Sigmoid colon (tissue), 7 donors: ENCODE data around the gene OSBP. TPM values are rescaled to one million over a fixed set of nuclear protein-coding genes. Genes with fewer than 3 reads are reported as not detected.

Experiments
- DNase-seq: peaks from one replicate; pipeline ENCODE4 v3.0.0-alpha.2; 2019
- H3K27ac ChIP-seq, 4 donors: fragments of 200-600 bp; sonication (generic); one replicate each; pipeline ENCODE4 v1.5.1; 2016 to 2019; ENCODE audit warnings: mild to moderate bottlenecking in 1 of 4
- H3K27me3 ChIP-seq, 3 donors: fragments of 200-600 bp; sonication (generic); one replicate each; pipeline ENCODE4 v1.5.1; 2019; ENCODE audit warnings: mild to moderate bottlenecking in 1 of 3
- H3K36me3 ChIP-seq, 4 donors: fragments of 200-600 bp; sonication (generic); one replicate each; pipeline ENCODE4 v1.5.1; 2016 to 2019
- H3K4me1 ChIP-seq, 4 donors: fragments of 200-600 bp; sonication (generic); one replicate each; pipeline ENCODE4 v1.5.1; 2017 to 2019
- H3K4me3 ChIP-seq, 4 donors: fragments of 200-600 bp; sonication (generic); one replicate each; pipeline ENCODE4 v1.5.1; 2017 to 2019; ENCODE audit warnings: mild to moderate bottlenecking in 2 of 4, moderate library complexity in 1 of 4
- H3K9me3 ChIP-seq, 4 donors: fragments of 200-600 bp in 3 of 4; sonication (generic) in 3 of 4; one replicate each; pipeline versions ENCODE4 v1.5.1 to v1.6.1; 2013 to 2019
- CTCF ChIP-seq, 4 experiments: fragments of 450-650 bp in 3 of 4; fragments of 200-600 bp in 1 of 4; IDR thresholded peaks; one replicate each; pipeline ENCODE4 v1.5.1; 2016 to 2019; ENCODE audit warnings: antibody characterized with exemption in 4 of 4, mild to moderate bottlenecking in 3 of 4, moderate library complexity in 2 of 4
- EP300 ChIP-seq, 4 donors: sonication (generic); formaldehyde crosslinking; IDR thresholded peaks; one replicate each; pipeline ENCODE4 v1.6.1; 2017; ENCODE audit warnings: antibody characterized with exemption in 4 of 4
- POLR2A ChIP-seq, 2 donors: fragments of 450-650 bp; IDR thresholded peaks; one replicate each; pipeline ENCODE4 v1.6.1; 2016; ENCODE audit warnings: antibody characterized with exemption in 2 of 2, mild to moderate bottlenecking in 2 of 2, moderate library complexity in 2 of 2
- POLR2AphosphoS5 ChIP-seq, 4 donors: sonication (generic); formaldehyde crosslinking; IDR thresholded peaks; one replicate each; pipeline ENCODE4 v1.6.1; 2017; ENCODE audit warnings: antibody characterized with exemption in 4 of 4
- WGBS, 2 donors: extraction: QIAGEN DNeasy Blood & Tissue Kit; methylation state at CpG; one replicate each; pipeline ENCODE4 v1.1.7; 2013; 5-methylcytosine and 5-hydroxymethylcytosine counted together
- intact Hi-C: fragments of 100-400 bp; cut with DNase I; formaldehyde crosslinking; loops from one replicate; pipeline ENCODE4 v1.15.1; 2023
- polyA plus RNA-seq, 3 donors: library from polyadenylated mRNA; stranded (reverse); fragments of 200-250 nt; gene quantifications; one replicate each; pipeline ENCODE4 v1.2.3, GENCODE V29; 2013
- total RNA-seq, 4 donors: library from RNA; depleted of rRNA; stranded (reverse); fragments of >200 nt; gene quantifications; one replicate each; pipeline ENCODE4 v1.1.0, GENCODE V29; 2016
- donor health status: healthy with polysubstance abuse.
- donor health status: Bipolar disorder and iron deficiency.
- donor health status: healthy.

Gene OSBP
- total and polyA plus RNA-seq, 7 donors: 16.2 to 41.5 (median 27.5) TPM

GRCh38 chr11:59582006-59582405, 33.6 kb downstream of the OSBP start:
- 93 to 98% methylated on average over 1 of the region's 1 CpG for WGBS, 2 donors
- Histone ChIP-seq H3K27ac (no peak overlapping the region), H3K36me3 (peaks cover 16 to 91% (median 46%) of the 10 kb centered on the region in 4 donors), H3K4me3 (no peak overlapping the region), H3K9me3 (peaks cover 0 to 2% (median 0%) of the 10 kb centered on the region in 4 donors), H3K27me3 (no peaks in the 10 kb centered on the region), H3K4me1 (no peaks in the 10 kb centered on the region)
- DNase-seq: no peak
- intact Hi-C loops: no loop called here
- TF ChIP-seq EP300 (IDR thresholded peaks at IDR 0.05) (no peak), CTCF (IDR thresholded peaks at IDR 0.05) (no peak), POLR2A (IDR thresholded peaks at IDR 0.05) (no peak), POLR2AphosphoS5 (IDR thresholded peaks at IDR 0.05) (no peak)

GRCh38 chr11:59578369-59578768, 37.2 kb downstream of the OSBP start:
- TF ChIP-seq POLR2A (IDR thresholded peaks at IDR 0.05): no peak
- TF ChIP-seq POLR2AphosphoS5 (IDR thresholded peaks at IDR 0.05): no peak
- TF ChIP-seq EP300 (IDR thresholded peaks at IDR 0.05): no peak
- TF ChIP-seq CTCF (IDR thresholded peaks at IDR 0.05): no peak
- Histone ChIP-seq H3K4me3 (no peak overlapping the region), H3K4me1 (peaks cover 0 to 22% (median 13%) of the 10 kb centered on the region in 4 donors), H3K36me3 (peaks cover 6 to 79% (median 48%) of the 10 kb centered on the region in 4 donors), H3K27ac (no peak overlapping the region), H3K27me3 (no peaks in the 10 kb centered on the region), H3K9me3 (no peaks in the 10 kb centered on the region)
- no peak for DNase-seq
- intact Hi-C loops: loop anchor here (5.0 kb wide), 1 partner anchor 34 kb away; no protein-coding TSS in a partner anchor
- WGBS, 2 donors: 94 to 98% methylated on average over 1 of the region's 1 CpG

GRCh38 chr11:59575505-59575904, 40.1 kb downstream of the OSBP start:
- peak overlapping the region in 3 of 4 donors; percentile 59 to 72 (median 63) for H3K27ac ChIP-seq
- H3K9me3 ChIP-seq: no peaks in the 10 kb centered on the region
- intact Hi-C loops: loop anchor here (5.0 kb wide), 1 partner anchor 37 kb away; no protein-coding TSS in a partner anchor
- H3K4me1 ChIP-seq: peaks cover 0 to 22% (median 13%) of the 10 kb centered on the region in 4 donors
- 95 to 100% methylated on average over 1 of the region's 1 CpG for WGBS, 2 donors
- H3K36me3 ChIP-seq: peaks cover 6 to 52% (median 36%) of the 10 kb centered on the region in 4 donors
- H3K27me3 ChIP-seq: no peaks in the 10 kb centered on the region
- no peak for DNase-seq
- no peak overlapping the region for H3K4me3 ChIP-seq
- TF ChIP-seq POLR2A (IDR thresholded peaks at IDR 0.05) (no peak), POLR2AphosphoS5 (IDR thresholded peaks at IDR 0.05) (no peak), CTCF (IDR thresholded peaks at IDR 0.05) (no peak), EP300 (IDR thresholded peaks at IDR 0.05) (no peak)

GRCh38 chr11:59574932-59575502, 40.6 kb downstream of the OSBP start:
- Histone ChIP-seq H3K27ac (peak overlapping the region in 3 of 4 donors; percentile 59 to 72 (median 63)), H3K36me3 (peaks cover 6 to 47% (median 31%) of the 10 kb centered on the region in 4 donors), H3K4me1 (peaks cover 0 to 22% (median 13%) of the 10 kb centered on the region in 4 donors), H3K4me3 (no peak overlapping the region), H3K27me3 (no peaks in the 10 kb centered on the region), H3K9me3 (no peaks in the 10 kb centered on the region)
- DNase-seq: no peak
- peak; percentile 10 to 77 (median 47) for TF ChIP-seq POLR2AphosphoS5 (IDR thresholded peaks at IDR 0.05)
- TF ChIP-seq CTCF (IDR thresholded peaks at IDR 0.05): no peak
- intact Hi-C loops: loop anchor here (5.0 kb wide), 1 partner anchor 37 kb away; no protein-coding TSS in a partner anchor
- WGBS, 2 donors: 84 to 86% methylated on average over 5 of the region's 5 CpGs
